Activated CD8-positive, alpha-beta memory T cell treated with anti-CD3 and anti-CD28 coated beads, Interleukin-2, amount 50 U/mL, for 24 hours (primary cell): ENCODE data around the gene TAGLN3.
"Not testable (repeated sequence)": the region's sequence is repeated elsewhere in the genome, so short reads cannot be mapped to it uniquely, and the experiment has no call there.

Experiments used
- DNase-seq: peaks from one replicate; pipeline ENCODE4 v3.0.0-alpha.2; 2020; ENCODE audit errors: extremely low read depth

The TAGLN3 gene

GRCh38 chr3:112010636-112011035, 11.9 kb downstream of the TAGLN3 start:
- DNase-seq, result no peak

GRCh38 chr3:112011376-112011940, 12.7 kb downstream of the TAGLN3 start:
- no peak for DNase-seq

GRCh38 chr3:112012205-112012992, 13.7 kb downstream of the TAGLN3 start:
- DNase-seq, result no peak

GRCh38 chr3:112013058-112013783, 14.5 kb downstream of the TAGLN3 start:
- no peak for DNase-seq

- no peak for DNase-seq
These were observed 15.0 kb downstream of the TAGLN3 start for GRCh38 chr3:112013784-112014143.

- DNase-seq, result no peak
These were observed 18.4 kb downstream of the TAGLN3 start for GRCh38 chr3:112017091-112017490.

GRCh38 chr3:112018712-112019111, 20.0 kb downstream of the TAGLN3 start:
- no peak for DNase-seq

GRCh38 chr3:112019716-112020115, 21.0 kb downstream of the TAGLN3 start:
- DNase-seq, result no peak

- no peak for DNase-seq
These were observed 22.0 kb downstream of the TAGLN3 start for GRCh38 chr3:112020674-112021085.

- DNase-seq, result no peak
These were observed 28.4 kb downstream of the TAGLN3 start for GRCh38 chr3:112027142-112027541.

- no peak for DNase-seq
These were observed 29.1 kb downstream of the TAGLN3 start for GRCh38 chr3:112027826-112028225.

- no peak for DNase-seq
These were observed 32.2 kb downstream of the TAGLN3 start for GRCh38 chr3:112030901-112031300.

- no peak for DNase-seq
These were observed 33.5 kb downstream of the TAGLN3 start for GRCh38 chr3:112032098-112032731.

- no peak for DNase-seq
These were observed 35.7 kb downstream of the TAGLN3 start, which contains the start of gene TMPRSS7 for GRCh38 chr3:112034436-112034835. Gene TMPRSS7, plus strand, starts transcription at chr3:112034736. Its CDS starts 110 bp downstream, at chr3:112034846.

- DNase-seq, result no peak
These were observed 36.5 kb downstream of the TAGLN3 start for GRCh38 chr3:112035241-112035640.

GRCh38 chr3:112037194-112037593, 38.5 kb downstream of the TAGLN3 start:
- DNase-seq, result not testable (repeated sequence)

GRCh38 chr3:112038863-112039262, 40.1 kb downstream of the TAGLN3 start:
- no peak for DNase-seq

- DNase-seq, result no peak
These were observed 42.6 kb downstream of the TAGLN3 start for GRCh38 chr3:112041321-112041720.

- DNase-seq, result no peak
These were observed 44.1 kb downstream of the TAGLN3 start for GRCh38 chr3:112042842-112043280.

- DNase-seq, result no peak
These were observed 45.0 kb downstream of the TAGLN3 start for GRCh38 chr3:112043621-112044201.

GRCh38 chr3:112046599-112046998, 47.9 kb downstream of the TAGLN3 start:
- DNase-seq, result no peak

- DNase-seq, result no peak
These were observed 48.5 kb downstream of the TAGLN3 start for GRCh38 chr3:112047264-112047663.
